GM12892 (cell line): Measurements from ENCODE around the gene C18orf32.

Experiments
- POLR2A ChIP-seq: IDR thresholded peaks from 2 replicates; pipeline ENCODE4 v1.6.1; 2011; ENCODE audit warnings: low read depth, low read length, control low read depth
- POLR2AphosphoS5 ChIP-seq: IDR thresholded peaks from 2 replicates; pipeline ENCODE4 v1.6.1; 2011; ENCODE audit warnings: low read depth, low read length, control low read depth

GRCh38 chr18:49467599-49467998, 19.4 kb downstream of the C18orf32 start:
- TF ChIP-seq POLR2AphosphoS5 (no peak), POLR2A (no peak)
